Activated gamma-delta T cell treated with anti-CD3 and anti-CD28 coated beads, Interleukin-2, amount 50 U/mL, for 16 hours (primary cell): ENCODE measurements around the gene CETN3.
"Not testable (repeated sequence)": the region's sequence is repeated elsewhere in the genome, so short reads cannot be mapped to it uniquely, and the experiment has no call there.

ENCODE experiments used
- DNase-seq: peaks from one replicate; pipeline ENCODE4 v3.0.0-alpha.2; 2020; ENCODE audit warnings: low read depth

The CETN3 gene

GRCh38 chr5:90383903-90384302 is 25.7 kb downstream of the CETN3 start:
- DNase-seq, result no peak

GRCh38 chr5:90381213-90381929 is 28.2 kb downstream of the CETN3 start:
- DNase-seq, result no peak

- DNase-seq, result no peak
These were observed 29.9 kb downstream of the CETN3 start for GRCh38 chr5:90379652-90380051.

GRCh38 chr5:90378752-90379151 is 30.8 kb downstream of the CETN3 start:
- DNase-seq, result no peak

- not testable (repeated sequence) for DNase-seq
These were observed 38.3 kb downstream of the CETN3 start for GRCh38 chr5:90371269-90371668.

- DNase-seq, result no peak
These were observed 40.9 kb downstream of the CETN3 start for GRCh38 chr5:90368454-90369246.

GRCh38 chr5:90367879-90368278 is 41.7 kb downstream of the CETN3 start:
- DNase-seq, result no peak

- no peak for DNase-seq
These were observed 42.6 kb downstream of the CETN3 start for GRCh38 chr5:90366948-90367347.

GRCh38 chr5:90365328-90365727 is 44.2 kb downstream of the CETN3 start:
- no peak for DNase-seq

GRCh38 chr5:90359073-90359920 is 50.3 kb downstream of the CETN3 start:
- no peak for DNase-seq

- DNase-seq, result no peak
These were observed 52.9 kb downstream of the CETN3 start for GRCh38 chr5:90356622-90357021.

GRCh38 chr5:90356176-90356575 is 53.4 kb downstream of the CETN3 start:
- no peak for DNase-seq

GRCh38 chr5:90355635-90356034 is 53.9 kb downstream of the CETN3 start:
- no peak for DNase-seq

- no peak for DNase-seq
These were observed 56.3 kb downstream of the CETN3 start for GRCh38 chr5:90353254-90353653.

- no peak for DNase-seq
These were observed 58.5 kb downstream of the CETN3 start for GRCh38 chr5:90351101-90351500.

- DNase-seq, result no peak
These were observed 62.1 kb downstream of the CETN3 start for GRCh38 chr5:90347462-90347861.

GRCh38 chr5:90345684-90346083 is 63.9 kb downstream of the CETN3 start:
- no peak for DNase-seq

GRCh38 chr5:90344689-90345088 is 64.9 kb downstream of the CETN3 start:
- DNase-seq, result no peak

- not testable (repeated sequence) for DNase-seq
These were observed 65.8 kb downstream of the CETN3 start for GRCh38 chr5:90343731-90344130.

- no peak for DNase-seq
These were observed 67.0 kb downstream of the CETN3 start for GRCh38 chr5:90342576-90342975.
